ENCODE data around the gene MAGEA6.

Gene MAGEA6

GRCh38 chrX:152733261-152733975 is 36.1 kb downstream of the MAGEA6 start, which contains the start of the genes CSAG1 and MAGEA12:
CSAG1 (minus strand) TSS chrX:152733721; CDS start chrX:152732460, 1,261 bp downstream.
MAGEA12 (plus strand) TSS chrX:152733757; CDS start chrX:152736162, 2,405 bp downstream.
- DNase-seq: no peak

- no peak for DNase-seq
Observed at GRCh38 chrX:152725409-152725808, 44.1 kb downstream of the MAGEA6 start.

All from EL (cell line).